AML-193 (cell line): Measurements from ENCODE around the gene PEX6.

Experiments
- DNase-seq, 2 experiments: peaks; one replicate each; lab custom pipeline; 2025; lab: John Stamatoyannopoulos, UW

PEX6 gene

GRCh38 chr6:42935322-42935721 is 43.7 kb downstream of the PEX6 start:
- no peak for DNase-seq

DNA sequence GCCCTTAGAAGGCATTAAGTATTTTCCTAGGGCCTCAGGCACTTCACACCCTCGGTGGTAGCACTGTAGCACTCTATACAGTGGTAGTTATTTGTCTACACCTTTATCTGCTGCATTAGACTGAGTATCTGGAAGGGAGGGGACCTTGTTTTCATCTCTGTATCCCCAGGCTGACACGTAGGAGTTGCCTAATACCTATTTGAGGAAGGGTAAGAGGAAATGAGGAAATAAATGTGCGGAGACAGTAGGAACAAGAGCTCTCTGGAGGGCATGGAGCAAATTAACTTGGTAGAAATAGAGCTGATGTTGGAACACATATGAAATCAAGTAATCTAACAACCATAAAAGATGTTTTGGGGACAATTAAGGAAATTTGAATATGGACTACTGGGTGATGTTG is 45.8 kb downstream of the PEX6 start:
- peak; percentile 96 to 98 for DNase-seq

DNA sequence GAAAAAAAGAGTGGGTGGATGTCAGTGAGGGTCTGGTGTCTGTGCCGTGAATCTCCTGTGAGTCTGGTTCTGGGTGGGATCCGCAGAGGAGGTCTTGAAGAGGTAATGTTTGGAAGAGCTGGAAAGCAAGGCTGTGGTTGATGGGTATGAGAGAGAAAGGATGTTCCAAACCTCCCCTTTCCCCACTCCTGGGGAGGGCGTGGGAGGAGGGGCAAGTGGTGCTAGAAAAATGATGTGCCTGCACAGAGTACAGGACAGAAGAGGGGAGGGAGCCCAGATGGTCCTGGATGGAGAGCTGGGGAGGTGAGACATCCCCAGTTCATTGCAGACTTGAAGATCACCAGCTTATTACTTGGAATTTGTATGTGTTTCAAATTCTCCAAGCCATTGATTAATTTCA is 46.6 kb downstream of the PEX6 start:
- no peak for DNase-seq

DNA sequence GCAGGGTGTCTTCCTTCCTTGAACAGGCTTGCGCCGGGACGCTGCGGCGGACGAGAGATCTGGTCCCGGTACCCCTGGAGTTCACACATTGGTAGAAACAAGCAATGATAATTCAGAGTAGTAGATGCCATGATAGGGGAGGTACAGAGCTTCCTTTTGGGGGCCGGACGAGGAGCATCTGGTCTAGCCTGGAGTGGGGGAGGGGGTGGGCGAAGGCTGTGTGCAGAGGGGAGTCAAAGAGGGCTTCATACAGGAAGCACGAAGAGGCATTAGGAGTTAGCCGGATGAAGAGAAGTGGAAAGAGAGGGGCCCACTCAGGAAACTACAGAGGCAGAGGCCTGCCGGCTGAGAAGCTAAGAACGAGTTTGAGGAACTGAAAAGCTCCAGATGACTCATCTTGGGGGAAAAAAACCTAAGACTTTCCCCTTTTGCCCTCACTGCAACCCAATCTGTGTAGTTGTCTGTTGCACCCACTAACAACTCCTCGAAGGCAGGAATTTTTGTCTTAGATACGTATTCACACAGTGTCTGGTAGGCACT is 49.1 kb downstream of the PEX6 start:
- peak; percentile 91 to 95 for DNase-seq

GRCh38 chr6:42928986-42929820 is 49.8 kb downstream of the PEX6 start, which contains the start of gene CNPY3:
Gene CNPY3, plus strand, starts transcription at chr6:42929480. Its CDS starts 91 bp downstream, at chr6:42929571.
- peak; percentile 99 for DNase-seq

DNA sequence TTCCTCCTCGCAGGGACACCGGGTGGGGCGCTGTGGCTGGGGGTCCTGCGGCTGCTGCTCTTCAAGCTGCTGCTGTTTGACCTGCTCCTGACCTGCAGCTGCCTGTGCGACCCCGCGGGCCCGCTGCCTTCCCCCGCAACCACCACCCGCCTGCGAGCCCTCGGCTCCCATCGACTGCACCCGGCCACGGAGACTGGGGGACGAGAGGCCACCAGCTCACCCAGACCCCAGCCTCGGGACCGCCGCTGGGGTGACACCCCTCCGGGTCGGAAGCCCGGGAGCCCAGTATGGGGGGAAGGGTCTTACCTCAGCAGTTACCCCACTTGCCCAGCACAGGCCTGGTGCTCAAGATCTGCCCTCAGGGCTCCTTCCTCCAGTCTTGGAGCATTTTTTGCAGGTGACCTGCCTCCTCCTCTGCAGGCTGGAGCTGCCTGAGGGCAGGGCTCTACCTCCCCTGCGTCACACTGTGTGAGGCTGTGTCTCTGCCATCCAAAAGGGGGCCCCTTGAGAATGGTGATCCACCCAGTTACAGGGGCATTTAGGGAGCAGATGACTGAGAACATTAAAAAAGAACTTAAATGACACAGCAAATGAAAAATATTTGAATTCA is 53.6 kb downstream of the PEX6 start:
- DNase-seq = no peak

DNA sequence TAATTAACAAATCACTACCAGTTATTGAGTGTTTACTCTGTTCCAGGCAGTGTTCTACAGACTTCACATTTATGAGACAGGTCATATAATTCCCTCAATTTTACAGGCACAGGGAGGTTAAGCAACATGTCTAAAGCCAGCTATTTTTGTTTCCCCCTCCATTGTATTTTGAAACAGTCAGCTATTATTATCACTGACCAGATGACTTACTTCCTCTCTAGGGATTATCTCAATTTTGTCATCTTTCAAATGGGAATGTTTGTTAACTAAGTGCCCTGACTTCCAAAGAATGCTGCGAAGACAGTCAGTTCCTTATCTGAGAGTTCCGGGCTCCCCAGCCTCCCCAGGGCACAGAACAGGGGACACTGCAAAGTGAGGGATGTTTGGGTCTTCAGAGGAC is 55.3 kb downstream of the PEX6 start:
- DNase-seq = peak in 1 of 2 experiments; percentile 42

GRCh38 chr6:42921801-42922200 is 57.2 kb downstream of the PEX6 start:
- no peak for DNase-seq

- no peak for DNase-seq
These were observed 62.7 kb downstream of the PEX6 start for GRCh38 chr6:42916288-42916687.

GRCh38 chr6:42915732-42916131 is 63.2 kb downstream of the PEX6 start, which contains the start of gene PTCRA:
Gene PTCRA, plus strand, starts transcription at chr6:42916053. Its CDS starts 17 bp downstream, at chr6:42916070.
- DNase-seq = no peak

GRCh38 chr6:42914546-42914945 is 64.4 kb downstream of the PEX6 start:
- DNase-seq = no peak
